Ramos (cell line): ENCODE data around the gene RBP7.
"Not testable (repeated sequence)": the region's sequence is repeated elsewhere in the genome, so short reads cannot be mapped to it uniquely, and the experiment has no call there.

ENCODE experiments used
- in situ Hi-C: fragments of 300-500 bp; cut with MboI; formaldehyde crosslinking; loops from one replicate; pipeline ENCODE4 v1.14.3; 2022; ENCODE audit warnings: low sequenced_read_pairs; ENCODE audit not compliant: unreplicated experiment

The RBP7 gene

GRCh38 chr1:10027027-10027426, 30.0 kb downstream of the RBP7 start:
- in situ Hi-C loops = no loop called here

GRCh38 chr1:10028956-10029500, 32.0 kb downstream of the RBP7 start:
- in situ Hi-C loops = not testable (repeated sequence)

- in situ Hi-C loops = loop anchor here (10.0 kb wide), 2 partner anchors 87 to 157 kb away; partner anchors contain the start of genes LZIC and NMNAT1
Observed at GRCh38 chr1:10031461-10031860, 34.4 kb downstream of the RBP7 start.

- in situ Hi-C loops = loop anchor here (10.0 kb wide), 2 partner anchors 88 to 158 kb away; partner anchors contain the start of genes LZIC and NMNAT1
Observed at GRCh38 chr1:10032590-10033358, 35.7 kb downstream of the RBP7 start, which contains the start of gene UBE4B. UBE4B (plus strand) TSS chr1:10032958; CDS start chr1:10033671, 713 bp downstream.

- in situ Hi-C loops = loop anchor here (10.0 kb wide), 2 partner anchors 89 to 159 kb away; partner anchors contain the start of genes LZIC and NMNAT1
Observed at GRCh38 chr1:10033359-10033845, 36.4 kb downstream of the RBP7 start.

GRCh38 chr1:10042746-10043145, 45.7 kb downstream of the RBP7 start:
- in situ Hi-C loops = no loop called here

- in situ Hi-C loops = no loop called here
Observed at GRCh38 chr1:10045480-10046355, 48.7 kb downstream of the RBP7 start.

GRCh38 chr1:10046356-10047085, 49.5 kb downstream of the RBP7 start:
- in situ Hi-C loops = no loop called here

GRCh38 chr1:10048601-10049000, 51.6 kb downstream of the RBP7 start:
- in situ Hi-C loops = no loop called here

- in situ Hi-C loops = no loop called here
Observed at GRCh38 chr1:10050611-10051010, 53.6 kb downstream of the RBP7 start.

- in situ Hi-C loops = no loop called here
Observed at GRCh38 chr1:10051656-10052055, 54.6 kb downstream of the RBP7 start.

GRCh38 chr1:10052347-10052746, 55.3 kb downstream of the RBP7 start:
- in situ Hi-C loops = no loop called here

- in situ Hi-C loops = no loop called here
Observed at GRCh38 chr1:10054465-10054864, 57.4 kb downstream of the RBP7 start.

- in situ Hi-C loops = no loop called here
Observed at GRCh38 chr1:10056599-10056987, 59.6 kb downstream of the RBP7 start.

- in situ Hi-C loops = no loop called here
Observed at GRCh38 chr1:10057343-10057742, 60.3 kb downstream of the RBP7 start.

GRCh38 chr1:10057796-10058195, 60.8 kb downstream of the RBP7 start:
- in situ Hi-C loops = no loop called here

- in situ Hi-C loops = no loop called here
Observed at GRCh38 chr1:10059342-10059718, 62.3 kb downstream of the RBP7 start.

- in situ Hi-C loops = no loop called here
Observed at GRCh38 chr1:10060311-10061100, 63.5 kb downstream of the RBP7 start.

- in situ Hi-C loops = no loop called here
Observed at GRCh38 chr1:10061276-10061675, 64.2 kb downstream of the RBP7 start.
